Measurements from ENCODE around the gene COL4A3. TPM values are rescaled to one million over a fixed set of nuclear protein-coding genes. Genes with fewer than 3 reads are reported as not detected.
"Not testable (repeated sequence)": the region's sequence is repeated elsewhere in the genome, so short reads cannot be mapped to it uniquely, and the experiment has no call there.

Gene COL4A3
- total and polyA plus RNA-seq, 9 of the 15 experiments (the other 6 are each of a cell fraction or from before 2014, with no cell fraction given), result not detected

GRCh38 chr2:227222292-227222691 lies 57.9 kb downstream of the COL4A3 start:
- no peaks in the 10 kb centered on the region for H3K27me3 ChIP-seq (ENCODE audit: control insufficient read depth in 2 of 2, insufficient read depth in 2 of 2, low read length in 2 of 2)
- ATAC-seq (no peak), DNase-seq (ENCODE audit: extremely low read depth in 1 of 4, low spot score in 3 of 4) (no peak), FAIRE-seq (no peak)
- no peaks in the 10 kb centered on the region for H3K36me3 ChIP-seq (ENCODE audit: control insufficient read depth, insufficient read depth, low read length)
- TF ChIP-seq BCL6 (CRISPR knock-in tag; IDR thresholded peaks at IDR 0.05), result no peak
- no peaks in the 10 kb centered on the region for H3K79me2 ChIP-seq (ENCODE audit: control insufficient read depth, insufficient read depth, low read length)
- no peak overlapping the region for H3K27ac ChIP-seq (ENCODE audit: extremely low read depth, low read depth, low read length)
- H3K9ac ChIP-seq (ENCODE audit: insufficient read depth in 1 of 2, low read depth in 2 of 2, low read length in 2 of 2), result no peak overlapping the region
- no peak overlapping the region for H3K4me3 ChIP-seq
- no peaks in the 10 kb centered on the region for H3K9me3 ChIP-seq (replicated peaks; ENCODE audit: control insufficient read depth, insufficient read depth, low read depth, low read length)
- H4K20me1 ChIP-seq (replicated peaks; ENCODE audit: control insufficient read depth, insufficient read depth, low read length), result no peaks in the 10 kb centered on the region
- CTCF ChIA-PET (ENCODE audit: low intra/inter-chr PET ratio), result no interaction called here
- WGBS (ENCODE audit: insufficient coverage, low coverage, missing lambda C conversion rate), result 4% methylated on average over 4 of the region's 4 CpGs
- in situ Hi-C loops (cut with MboI), result no loop called here
- BruUV-seq (replicated peaks), result no TSS peak
- no peak overlapping the region for H3K4me2 ChIP-seq (ENCODE audit: insufficient read depth, low read length)
- no peaks in the 10 kb centered on the region for H3K4me1 ChIP-seq (replicated peaks in 1 of 2; ENCODE audit: control insufficient read depth in 2 of 2, insufficient read depth in 2 of 2, low read length in 2 of 2)
- no peak overlapping the region for H2AFZ ChIP-seq (ENCODE audit: low read depth, low read length)
- intact Hi-C loops (cut with micrococcal nuclease), result no loop called here
- POLR2A ChIA-PET, result interaction anchor here (0.9 kb wide), 1 partner anchor 16 kb away, joined by 4 read pairs; no protein-coding TSS in a partner anchor
- no peaks in the 10 kb centered on the region for H3K9me1 ChIP-seq (ENCODE audit: control insufficient read depth, insufficient read depth, low read length)

GRCh38 chr2:227225641-227226040 lies 61.2 kb downstream of the COL4A3 start:
- H3K9me1 ChIP-seq (ENCODE audit: control insufficient read depth, insufficient read depth, low read length); H3K9ac ChIP-seq (ENCODE audit: insufficient read depth in 1 of 2, low read depth in 2 of 2, low read length in 2 of 2); in situ Hi-C loops (cut with MboI); ATAC-seq; H2AFZ ChIP-seq (ENCODE audit: low read depth, low read length); FAIRE-seq; H3K27ac ChIP-seq (ENCODE audit: extremely low read depth, low read depth, low read length); H3K36me3 ChIP-seq (ENCODE audit: control insufficient read depth, insufficient read depth, low read length); H3K79me2 ChIP-seq (ENCODE audit: control insufficient read depth, insufficient read depth, low read length); H3K4me2 ChIP-seq (ENCODE audit: insufficient read depth, low read length); H3K4me3 ChIP-seq; H3K9me3 ChIP-seq (replicated peaks; ENCODE audit: control insufficient read depth, insufficient read depth, low read depth, low read length); BruUV-seq (replicated peaks); H3K27me3 ChIP-seq (ENCODE audit: control insufficient read depth in 2 of 2, insufficient read depth in 2 of 2, low read length in 2 of 2); intact Hi-C loops (cut with micrococcal nuclease); H4K20me1 ChIP-seq (replicated peaks; ENCODE audit: control insufficient read depth, insufficient read depth, low read length); H3K4me1 ChIP-seq (replicated peaks in 1 of 2; ENCODE audit: control insufficient read depth in 2 of 2, insufficient read depth in 2 of 2, low read length in 2 of 2); POLR2A ChIA-PET; DNase-seq (ENCODE audit: extremely low read depth in 1 of 4, low spot score in 3 of 4): not testable (repeated sequence)
- WGBS (ENCODE audit: insufficient coverage, low coverage, missing lambda C conversion rate), result 0% methylated on average over 3 of the region's 6 CpGs
- CTCF ChIA-PET (ENCODE audit: low intra/inter-chr PET ratio), result interaction anchor here (0.7 kb wide), 1 partner anchor 16 kb away, joined by 6 read pairs; no protein-coding TSS in a partner anchor

Measured in K562 (cell line).